GM12892 (cell line): ENCODE results near the gene MAGEF1.

Experiments
- POLR2A ChIP-seq: IDR thresholded peaks from 2 replicates; pipeline ENCODE4 v1.6.1; 2011; ENCODE audit warnings: low read depth, low read length, control low read depth
- POLR2AphosphoS5 ChIP-seq: IDR thresholded peaks from 2 replicates; pipeline ENCODE4 v1.6.1; 2011; ENCODE audit warnings: low read depth, low read length, control low read depth

DNA sequence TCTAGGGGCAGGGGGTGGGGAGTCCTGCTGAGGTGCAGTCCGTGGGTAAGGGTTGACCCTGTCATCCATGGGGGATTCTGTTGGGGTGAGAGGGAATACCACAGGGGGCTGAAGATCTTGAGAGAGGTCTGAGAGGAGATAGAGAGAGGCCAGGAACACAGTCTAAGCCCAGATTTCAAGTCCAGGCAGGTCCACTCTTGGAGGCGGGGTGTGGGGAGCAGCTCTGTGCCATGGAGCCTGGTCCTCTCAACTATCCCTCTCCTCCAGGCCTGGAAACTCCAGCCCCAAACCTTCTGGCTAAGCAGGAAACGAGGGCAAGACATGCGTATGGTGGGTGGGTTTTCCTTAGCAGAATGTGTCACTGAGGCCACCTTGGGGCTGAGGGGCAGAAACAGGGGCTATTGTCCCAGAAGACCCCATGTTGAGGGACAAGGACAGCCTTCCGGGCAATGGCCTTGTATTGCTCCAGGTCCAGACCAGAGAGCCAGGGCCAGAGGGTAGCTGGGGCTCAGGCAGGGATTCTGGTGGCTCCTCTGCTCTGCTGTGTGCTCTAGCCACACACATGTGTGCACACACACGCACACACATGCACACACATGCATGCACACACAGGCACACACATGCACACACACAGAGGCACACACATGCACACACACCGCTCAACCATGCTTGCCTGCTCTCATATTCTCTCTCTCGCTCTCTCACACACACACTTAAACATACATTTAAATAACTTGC, 48.6 kb upstream of the MAGEF1 start:
- TF ChIP-seq POLR2A (no peak), POLR2AphosphoS5 (no peak)
